Placental pericyte (primary cell): ENCODE results near the gene SDHAF2. TPM values are rescaled to one million over a fixed set of nuclear protein-coding genes. Genes with fewer than 3 reads are reported as not detected.

ENCODE experiments used
- small RNA-seq: library from RNA; depleted of rRNA; stranded (forward); fragments of <200 nt; gene quantifications from one replicate; pipeline ENCODE3, GENCODE V24; 2012; ENCODE audit warnings: low replicate concordance
- total RNA-seq: library from RNA; depleted of rRNA; stranded (reverse); fragments of >200 nt; gene quantifications from 2 replicates; pipeline ENCODE4 v1.2.3, GENCODE V29; 2012

Gene SDHAF2
- total RNA-seq = 42.5 and 70.5 TPM in 2 replicates

DNA sequence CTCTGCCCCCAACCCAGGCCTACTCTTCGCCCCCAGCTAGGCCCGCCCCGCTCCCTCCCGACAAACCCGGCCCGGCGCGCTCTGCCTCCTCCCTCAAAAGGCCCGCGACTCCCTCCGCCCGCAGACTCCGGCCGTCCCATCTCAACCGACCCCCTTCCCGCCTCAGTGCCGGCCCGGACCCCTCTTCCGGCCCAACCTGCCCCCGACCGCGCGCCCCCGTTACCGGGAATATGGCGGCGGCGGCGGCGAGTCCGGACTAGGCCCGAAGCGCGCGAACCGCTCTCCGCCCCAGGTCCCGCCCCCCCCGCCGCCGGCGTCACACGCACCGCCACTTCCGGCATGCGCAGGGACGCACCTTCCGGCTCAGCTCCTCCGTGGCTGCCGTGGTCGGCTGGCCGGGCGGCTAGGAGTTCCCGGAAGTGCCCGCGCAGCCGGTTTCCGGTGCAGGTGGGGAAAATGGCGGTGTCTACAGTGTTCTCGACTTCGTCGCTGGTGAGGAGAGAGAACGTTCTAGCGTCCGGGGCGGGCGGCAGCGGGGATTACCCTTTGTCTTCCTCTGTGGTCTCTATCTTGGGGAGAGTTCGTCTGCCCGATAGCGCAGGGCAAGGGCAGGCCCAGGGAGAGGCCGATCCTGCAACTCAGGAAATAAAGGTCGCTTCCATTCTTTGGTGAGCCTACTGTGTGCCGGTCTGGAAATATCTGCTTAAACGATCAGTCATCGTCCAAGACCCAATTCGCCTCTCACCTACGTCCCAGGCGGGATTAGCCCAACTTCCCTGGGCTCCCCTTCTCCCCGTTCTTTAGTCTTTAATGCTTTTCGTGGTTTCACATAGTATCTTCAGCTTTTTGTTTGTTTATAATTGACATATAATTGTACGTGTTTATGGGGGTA, at the start of gene SDHAF2, which contains the start of gene CPSF7:
Gene SDHAF2 (plus strand): TSS at position 434 of the 892 bp plus-strand sequence. CDS start 23 bp downstream, at position 457.
Gene CPSF7 (minus strand): TSS at position 285 of the 892 bp plus-strand sequence. CDS start 740 bp downstream, outside the sequence.

Small RNAs within 50 kb of the gene (small RNA-seq; reads per million reads assigned to genes)
- gene RN7SL23P = not detected

Other genes starting within 250 kb of the SDHAF2 start
- 1.1 TPM in 1 of 2 replicates, not detected in the other for gene PGA3, start 226.6 kb upstream of the SDHAF2 start, total RNA-seq
- 0.43 TPM in 1 of 2 replicates, not detected in the other for gene PGA4, start 207.8 kb upstream of the SDHAF2 start, total RNA-seq
- gene PGA5, start 188.9 kb upstream of the SDHAF2 start, total RNA-seq = not detected in 2 replicates
- gene VWCE, start 134.8 kb upstream of the SDHAF2 start, total RNA-seq = 1.1 TPM in 2 replicates
- 290 and 338 TPM in 2 replicates for gene DDB1, start 97.0 kb upstream of the SDHAF2 start, total RNA-seq
- gene TKFC, start 96.9 kb upstream of the SDHAF2 start, total RNA-seq = 17.6 and 27.4 TPM in 2 replicates
- gene CYB561A3, start 68.2 kb upstream of the SDHAF2 start, total RNA-seq = 207 and 399 TPM in 2 replicates
- 69.9 and 122 TPM in 2 replicates for gene TMEM138, start 67.8 kb upstream of the SDHAF2 start, total RNA-seq
- gene TMEM216, start 37.5 kb upstream of the SDHAF2 start, total RNA-seq = 13.9 and 20.4 TPM in 2 replicates
- 42.4 and 51.0 TPM in 2 replicates for gene CPSF7, start 149 bp upstream of the SDHAF2 start, total RNA-seq
- not detected in 2 replicates for gene LRRC10B, start 78.6 kb downstream of the SDHAF2 start, total RNA-seq
- 4.6 and 9.7 TPM in 2 replicates for gene SYT7, start 151.0 kb downstream of the SDHAF2 start, total RNA-seq